HG03139 (cell line): ENCODE results near the gene ATP10B.

Experiments used
- ATAC-seq: cut with Tn5 transposase; IDR thresholded peaks from one replicate; pipeline ENCODE4 v1.9.1; 2021; ENCODE audit not compliant: unreplicated experiment

The ATP10B gene

GRCh38 chr5:160521392-160521663 lies 330.7 kb downstream of the ATP10B start:
- no peak for ATAC-seq

GRCh38 chr5:160520609-160521391 lies 331.2 kb downstream of the ATP10B start:
- no peak for ATAC-seq

- ATAC-seq: no peak
Observed at GRCh38 chr5:160516696-160517530, 335.1 kb downstream of the ATP10B start.

- ATAC-seq: no peak
Observed at GRCh38 chr5:160514866-160515265, 337.1 kb downstream of the ATP10B start.

GRCh38 chr5:160514191-160514590 lies 337.8 kb downstream of the ATP10B start:
- no peak for ATAC-seq

GRCh38 chr5:160513485-160513884 lies 338.5 kb downstream of the ATP10B start:
- ATAC-seq: no peak
